DND-41 (cell line): ENCODE results near the gene GALNT18.

Experiments used
- EZH2 ChIP-seq: IDR thresholded peaks from 3 replicates; pipeline ENCODE4 v1.6.1; 2012; ENCODE audit warnings: borderline replicate concordance, low read depth, mild to moderate bottlenecking, moderate library complexity, low read length, inconsistent platforms; ENCODE audit not compliant: severe bottlenecking
- TF ChIP-seq, protein P1 (sequence below): IDR thresholded peaks from 2 replicates; pipeline ENCODE4 v1.5.1; 2012; ENCODE audit warnings: borderline replicate concordance, low read length, moderate library complexity, mild to moderate bottlenecking; ENCODE audit not compliant: poor library complexity, severe bottlenecking; ENCODE audit errors: extremely low read depth

DNA sequence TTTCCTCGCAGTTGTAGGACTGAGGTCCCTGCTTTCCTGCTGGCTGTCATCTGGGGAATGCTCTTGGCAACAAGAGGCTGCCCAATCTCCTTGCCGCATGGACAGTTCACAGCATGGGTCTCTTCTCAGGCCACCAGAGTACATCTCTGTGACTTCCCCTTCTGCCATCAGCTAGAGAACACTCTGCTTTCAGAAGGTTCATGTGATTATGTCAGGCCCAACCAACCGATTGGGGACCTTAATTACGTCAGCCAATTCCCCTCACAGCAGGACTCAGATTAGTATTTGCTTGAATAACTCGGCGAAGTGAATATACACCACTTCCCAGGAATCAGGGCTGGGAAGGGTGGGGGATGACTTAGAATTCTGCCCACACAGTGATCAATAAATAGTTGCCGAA lies 206.8 kb downstream of the GALNT18 start:
- TF ChIP-seq, protein P1, sequence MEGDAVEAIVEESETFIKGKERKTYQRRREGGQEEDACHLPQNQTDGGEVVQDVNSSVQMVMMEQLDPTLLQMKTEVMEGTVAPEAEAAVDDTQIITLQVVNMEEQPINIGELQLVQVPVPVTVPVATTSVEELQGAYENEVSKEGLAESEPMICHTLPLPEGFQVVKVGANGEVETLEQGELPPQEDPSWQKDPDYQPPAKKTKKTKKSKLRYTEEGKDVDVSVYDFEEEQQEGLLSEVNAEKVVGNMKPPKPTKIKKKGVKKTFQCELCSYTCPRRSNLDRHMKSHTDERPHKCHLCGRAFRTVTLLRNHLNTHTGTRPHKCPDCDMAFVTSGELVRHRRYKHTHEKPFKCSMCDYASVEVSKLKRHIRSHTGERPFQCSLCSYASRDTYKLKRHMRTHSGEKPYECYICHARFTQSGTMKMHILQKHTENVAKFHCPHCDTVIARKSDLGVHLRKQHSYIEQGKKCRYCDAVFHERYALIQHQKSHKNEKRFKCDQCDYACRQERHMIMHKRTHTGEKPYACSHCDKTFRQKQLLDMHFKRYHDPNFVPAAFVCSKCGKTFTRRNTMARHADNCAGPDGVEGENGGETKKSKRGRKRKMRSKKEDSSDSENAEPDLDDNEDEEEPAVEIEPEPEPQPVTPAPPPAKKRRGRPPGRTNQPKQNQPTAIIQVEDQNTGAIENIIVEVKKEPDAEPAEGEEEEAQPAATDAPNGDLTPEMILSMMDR: no peak
- no peak for TF ChIP-seq EZH2
